Glomerular visceral epithelial cell (primary cell): ENCODE results near the gene TCF7.

Experiments used
- DNase-seq: peaks from one replicate; pipeline ENCODE4 v3.0.0-alpha.2; 2016; ENCODE audit errors: extremely low spot score

TCF7 gene

GRCh38 chr5:134113902-134114875 is at the start of gene TCF7:
TCF7 (plus strand) TSS chr5:134114681; CDS start chr5:134114907, 226 bp downstream.
- peak; percentile 90 for DNase-seq

GRCh38 chr5:134069553-134069952 is 44.9 kb upstream of the TCF7 start:
- DNase-seq, result no peak

GRCh38 chr5:134070725-134071613 is 43.5 kb upstream of the TCF7 start:
- no peak for DNase-seq

GRCh38 chr5:134071614-134072207 is 42.8 kb upstream of the TCF7 start:
- no peak for DNase-seq

- DNase-seq, result no peak
Measured at GRCh38 chr5:134072471-134073210, 41.8 kb upstream of the TCF7 start.

GRCh38 chr5:134073404-134073803 is 41.1 kb upstream of the TCF7 start:
- no peak for DNase-seq

GRCh38 chr5:134075102-134075501 is 39.4 kb upstream of the TCF7 start:
- DNase-seq, result no peak

- no peak for DNase-seq
Measured at GRCh38 chr5:134077926-134078580, 36.4 kb upstream of the TCF7 start.

GRCh38 chr5:134079748-134080581 is 34.5 kb upstream of the TCF7 start:
- DNase-seq, result no peak

- DNase-seq, result no peak
Measured at GRCh38 chr5:134082264-134082992, 32.1 kb upstream of the TCF7 start.

GRCh38 chr5:134083517-134083916 is 31.0 kb upstream of the TCF7 start:
- peak; percentile 52 for DNase-seq

GRCh38 chr5:134084022-134084565 is 30.4 kb upstream of the TCF7 start:
- no peak for DNase-seq

- no peak for DNase-seq
Measured at GRCh38 chr5:134084570-134084969, 29.9 kb upstream of the TCF7 start.

- DNase-seq, result no peak
Measured at GRCh38 chr5:134085411-134085810, 29.1 kb upstream of the TCF7 start.

GRCh38 chr5:134086225-134086942 is 28.1 kb upstream of the TCF7 start:
- DNase-seq, result no peak

GRCh38 chr5:134086943-134087305 is 27.6 kb upstream of the TCF7 start:
- DNase-seq, result no peak

- no peak for DNase-seq
Measured at GRCh38 chr5:134088291-134088690, 26.2 kb upstream of the TCF7 start.

- DNase-seq, result no peak
Measured at GRCh38 chr5:134088994-134089560, 25.4 kb upstream of the TCF7 start.
